Astrocyte (in vitro differentiated cells and primary cell): Measurements from ENCODE around the gene IRF3. TPM values are rescaled to one million over a fixed set of nuclear protein-coding genes. Genes with fewer than 3 reads are reported as not detected.
"Not testable (repeated sequence)": the region's sequence is repeated elsewhere in the genome, so short reads cannot be mapped to it uniquely, and the experiment has no call there.

Source experiments
- DNase-seq: peaks from one replicate; pipeline ENCODE4 v3.0.0-alpha.2; 2010; ENCODE audit warnings: low read depth
- FAIRE-seq: peaks from 2 replicates; lab custom pipeline; 2011; peaks lifted over from hg19 to GRCh38; lab: Jason Lieb, UNC
- H2AFZ ChIP-seq: 2 replicates; pipeline ENCODE4 v1.6.0; 2012; ENCODE audit warnings: low read depth, low read length, inconsistent platforms
- H3K27ac ChIP-seq: 2 replicates; pipeline ENCODE4 v1.5.1; 2011; ENCODE audit warnings: low read depth, low read length, inconsistent platforms
- H3K27me3 ChIP-seq: 2 replicates; pipeline ENCODE4 v1.6.0; 2011; ENCODE audit warnings: low read length, inconsistent platforms; ENCODE audit not compliant: insufficient read depth
- H3K36me3 ChIP-seq: 2 replicates; pipeline ENCODE4 v1.5.1; 2011; ENCODE audit warnings: low read length, inconsistent platforms; ENCODE audit not compliant: insufficient read depth
- H3K4me1 ChIP-seq: 2 replicates; pipeline ENCODE4 v1.5.1; 2011; ENCODE audit warnings: low read length, inconsistent platforms; ENCODE audit not compliant: insufficient read depth
- H3K4me2 ChIP-seq: 2 replicates; pipeline ENCODE4 v1.6.0; 2012; ENCODE audit warnings: low read length, inconsistent platforms
- H3K4me3 ChIP-seq: 2 replicates; pipeline ENCODE4 v1.5.1; 2011; ENCODE audit warnings: low read depth, mild to moderate bottlenecking, low read length, inconsistent platforms; ENCODE audit not compliant: insufficient read depth
- H3K79me2 ChIP-seq: 2 replicates; pipeline ENCODE4 v1.6.0; 2012; ENCODE audit warnings: mild to moderate bottlenecking, low read length, inconsistent platforms; ENCODE audit not compliant: insufficient read depth
- H3K9ac ChIP-seq: 2 replicates; pipeline ENCODE4 v1.6.0; 2012; ENCODE audit warnings: mild to moderate bottlenecking, low read length, inconsistent platforms
- H3K9me3 ChIP-seq: 2 replicates; pipeline ENCODE4 v1.5.1; 2012; ENCODE audit warnings: low read depth, mild to moderate bottlenecking, low read length, inconsistent platforms; ENCODE audit not compliant: insufficient read depth
- H4K20me1 ChIP-seq: 2 replicates; pipeline ENCODE4 v1.6.0; 2012; ENCODE audit warnings: low read length, inconsistent platforms; ENCODE audit not compliant: insufficient read depth
- H3K27ac Mint-ChIP-seq: one replicate; pipeline ENCODE4 v1.8.0; 2021; ENCODE audit warnings: mild to moderate bottlenecking, mixed read lengths; ENCODE audit not compliant: unreplicated experiment
- H3K27me3 Mint-ChIP-seq: one replicate; pipeline ENCODE4 v1.8.0; 2021; ENCODE audit warnings: low read depth, mixed read lengths; ENCODE audit not compliant: unreplicated experiment
- H3K36me3 Mint-ChIP-seq: one replicate; pipeline ENCODE4 v1.8.0; 2021; ENCODE audit warnings: low read depth, mixed read lengths; ENCODE audit not compliant: unreplicated experiment
- H3K4me1 Mint-ChIP-seq: one replicate; pipeline ENCODE4 v1.8.0; 2021; ENCODE audit warnings: low read depth, mixed read lengths; ENCODE audit not compliant: unreplicated experiment
- H3K4me3 Mint-ChIP-seq: one replicate; pipeline ENCODE4 v1.8.0; 2021; ENCODE audit warnings: mild to moderate bottlenecking, moderate library complexity, mixed read lengths; ENCODE audit not compliant: unreplicated experiment
- H3K9me3 Mint-ChIP-seq: one replicate; pipeline ENCODE4 v1.8.0; 2021; ENCODE audit warnings: mild to moderate bottlenecking, mixed read lengths; ENCODE audit not compliant: unreplicated experiment
- EZH2 ChIP-seq: IDR thresholded peaks from 2 replicates; pipeline ENCODE4 v1.6.1; 2012; ENCODE audit warnings: mild to moderate bottlenecking, low read length, inconsistent platforms; ENCODE audit not compliant: insufficient read depth
- total RNA-seq: library from RNA; stranded (reverse); gene quantifications from 2 replicates; pipeline ENCODE4 v1.2.1, GENCODE V29; 2021
- TF ChIP-seq, protein P1 (sequence below): IDR thresholded peaks from 2 replicates; pipeline ENCODE4 v1.5.1; 2011; ENCODE audit warnings: low read depth, mild to moderate bottlenecking, inconsistent platforms, low read length, moderate library complexity; ENCODE audit not compliant: insufficient read depth

The IRF3 gene
- total RNA-seq, 1 donor from 2014 or later = 68.1 TPM

DNA sequence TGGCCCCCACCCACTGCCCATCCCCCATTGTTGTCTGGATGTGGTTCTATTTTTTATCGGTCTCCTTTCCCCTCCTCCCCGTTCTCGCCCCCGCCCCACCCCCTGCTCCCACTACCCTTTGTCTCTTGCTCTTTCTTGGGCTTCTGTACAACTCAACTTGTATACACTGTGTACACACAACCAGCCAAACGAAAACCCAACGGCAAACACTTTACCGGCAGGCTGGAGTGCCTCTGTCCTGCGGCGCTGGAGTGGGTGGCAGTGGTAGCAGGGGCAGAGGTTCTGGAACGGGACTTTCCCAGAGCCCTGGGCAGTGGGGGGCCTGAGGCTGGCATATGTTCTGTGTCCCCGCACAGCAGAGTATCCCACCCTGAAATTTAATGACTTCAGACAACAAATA is 39.4 kb downstream of the IRF3 start:
- Histone ChIP-seq H3K9me3 (no peaks in the 10 kb centered on the region), H3K4me2 (no peak overlapping the region), H3K4me1 (peaks cover 6% of the 10 kb centered on the region), H3K79me2 (no peaks in the 10 kb centered on the region), H2AFZ (no peak overlapping the region), H3K27ac (no peak overlapping the region), H4K20me1 (peaks cover 28% of the 10 kb centered on the region), H3K4me3 (no peak overlapping the region), H3K9ac (no peak overlapping the region), H3K27me3 (no peaks in the 10 kb centered on the region), H3K36me3 (peaks cover 13% of the 10 kb centered on the region)
- H3K27me3 Mint-ChIP-seq = no peaks in the 10 kb centered on the region
- H3K36me3 Mint-ChIP-seq = peaks cover 17% of the 10 kb centered on the region
- DNase-seq (no peak), FAIRE-seq (no peak)
- peaks cover 3% of the 10 kb centered on the region for H3K4me1 Mint-ChIP-seq
- no peak overlapping the region for H3K4me3 Mint-ChIP-seq
- TF ChIP-seq, protein P1, sequence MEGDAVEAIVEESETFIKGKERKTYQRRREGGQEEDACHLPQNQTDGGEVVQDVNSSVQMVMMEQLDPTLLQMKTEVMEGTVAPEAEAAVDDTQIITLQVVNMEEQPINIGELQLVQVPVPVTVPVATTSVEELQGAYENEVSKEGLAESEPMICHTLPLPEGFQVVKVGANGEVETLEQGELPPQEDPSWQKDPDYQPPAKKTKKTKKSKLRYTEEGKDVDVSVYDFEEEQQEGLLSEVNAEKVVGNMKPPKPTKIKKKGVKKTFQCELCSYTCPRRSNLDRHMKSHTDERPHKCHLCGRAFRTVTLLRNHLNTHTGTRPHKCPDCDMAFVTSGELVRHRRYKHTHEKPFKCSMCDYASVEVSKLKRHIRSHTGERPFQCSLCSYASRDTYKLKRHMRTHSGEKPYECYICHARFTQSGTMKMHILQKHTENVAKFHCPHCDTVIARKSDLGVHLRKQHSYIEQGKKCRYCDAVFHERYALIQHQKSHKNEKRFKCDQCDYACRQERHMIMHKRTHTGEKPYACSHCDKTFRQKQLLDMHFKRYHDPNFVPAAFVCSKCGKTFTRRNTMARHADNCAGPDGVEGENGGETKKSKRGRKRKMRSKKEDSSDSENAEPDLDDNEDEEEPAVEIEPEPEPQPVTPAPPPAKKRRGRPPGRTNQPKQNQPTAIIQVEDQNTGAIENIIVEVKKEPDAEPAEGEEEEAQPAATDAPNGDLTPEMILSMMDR = no peak
- H3K9me3 Mint-ChIP-seq = no peaks in the 10 kb centered on the region
- H3K27ac Mint-ChIP-seq = no peak overlapping the region

DNA sequence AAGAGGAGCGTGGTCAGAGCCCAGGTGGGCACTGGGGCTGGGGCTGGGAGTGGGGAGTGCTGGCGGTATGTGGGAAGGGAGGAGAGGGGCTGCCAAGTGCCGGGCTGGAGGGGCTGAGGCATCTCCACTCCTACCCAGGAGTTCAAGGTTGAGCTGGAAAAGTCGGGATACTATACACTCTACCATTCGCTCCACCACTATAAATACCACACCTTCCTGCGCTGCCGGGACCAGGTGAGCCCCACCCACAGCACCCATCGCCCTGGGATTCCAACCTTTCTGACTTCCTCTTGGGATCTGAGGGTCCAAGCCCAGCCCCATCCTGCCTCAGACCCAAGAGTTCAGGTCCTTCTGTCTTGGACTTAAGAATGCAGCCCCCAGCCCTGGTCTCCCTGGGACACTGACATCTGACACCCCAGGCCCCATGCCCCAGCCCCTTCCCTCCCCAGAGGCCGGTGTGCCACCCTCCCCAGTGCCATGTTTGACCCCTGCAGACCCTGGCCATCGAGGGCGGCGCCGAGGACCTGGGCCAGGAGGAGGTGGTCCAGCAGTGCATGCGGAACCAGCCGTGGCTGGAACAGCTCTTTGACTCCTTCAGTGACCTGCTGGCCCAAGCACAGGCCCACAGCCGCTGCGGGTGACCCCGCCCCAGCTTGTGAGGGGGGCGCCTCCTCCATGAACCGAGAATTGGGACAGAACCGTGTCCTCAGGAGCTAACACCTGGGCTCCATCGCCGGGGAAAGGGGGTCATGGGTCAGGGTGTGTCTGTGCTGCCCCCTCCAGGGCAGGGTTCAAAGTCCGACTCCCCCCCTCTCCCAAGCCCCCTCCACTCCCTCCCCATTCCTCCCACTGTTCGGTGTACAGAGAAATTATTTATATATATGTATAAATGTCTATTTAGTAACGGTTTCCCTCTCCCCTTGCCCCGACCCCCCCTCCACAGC is 40.4 kb downstream of the IRF3 start:
- Histone ChIP-seq H3K9me3 (no peaks in the 10 kb centered on the region), H3K79me2 (peaks cover 2% of the 10 kb centered on the region), H3K36me3 (peaks cover 13% of the 10 kb centered on the region), H2AFZ (no peak overlapping the region), H3K9ac (no peak overlapping the region), H4K20me1 (peaks cover 23% of the 10 kb centered on the region), H3K27ac (no peak overlapping the region), H3K4me2 (no peak overlapping the region), H3K4me1 (no peaks in the 10 kb centered on the region), H3K4me3 (no peak overlapping the region), H3K27me3 (no peaks in the 10 kb centered on the region)
- FAIRE-seq (no peak), DNase-seq (no peak)
- H3K36me3 Mint-ChIP-seq = peaks cover 17% of the 10 kb centered on the region
- H3K4me3 Mint-ChIP-seq = no peak overlapping the region
- H3K4me1 Mint-ChIP-seq = peaks cover 3% of the 10 kb centered on the region
- no peak overlapping the region for H3K27ac Mint-ChIP-seq
- no peaks in the 10 kb centered on the region for H3K27me3 Mint-ChIP-seq
- no peaks in the 10 kb centered on the region for H3K9me3 Mint-ChIP-seq
- TF ChIP-seq, protein P1 = no peak
- no peak for TF ChIP-seq EZH2

DNA sequence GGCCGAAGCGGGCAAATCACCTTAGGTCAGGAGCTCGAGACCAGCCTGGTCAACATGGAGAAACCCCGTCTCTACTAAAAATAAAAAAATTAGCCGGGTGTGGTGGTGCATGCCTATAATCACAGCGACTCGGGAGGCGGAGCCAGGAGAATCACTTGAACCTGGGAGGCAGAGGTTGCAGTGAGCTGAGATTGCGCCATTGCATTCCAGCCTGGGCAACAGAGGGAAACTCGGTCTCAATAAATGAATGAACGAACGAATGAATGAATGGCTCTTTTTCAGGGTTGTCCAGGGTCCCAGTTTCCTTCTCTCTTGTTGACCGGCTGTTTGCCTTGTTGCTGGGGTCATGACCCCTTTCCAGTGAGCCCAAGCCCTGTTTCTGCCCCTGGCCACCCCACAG is 47.8 kb downstream of the IRF3 start:
- not testable (repeated sequence) for FAIRE-seq, DNase-seq, H3K27me3 Mint-ChIP-seq, H3K27ac Mint-ChIP-seq, H3K9me3 ChIP-seq, H2AFZ ChIP-seq, H3K9ac ChIP-seq, H3K9me3 Mint-ChIP-seq, H3K27ac ChIP-seq, H3K4me3 Mint-ChIP-seq, H3K4me3 ChIP-seq, H3K4me2 ChIP-seq, H3K27me3 ChIP-seq
- H3K36me3 Mint-ChIP-seq = peaks cover 18% of the 10 kb centered on the region
- H3K4me1 Mint-ChIP-seq = peaks cover 14% of the 10 kb centered on the region
- peaks cover 43% of the 10 kb centered on the region for H3K79me2 ChIP-seq
- peaks cover 45% of the 10 kb centered on the region for H4K20me1 ChIP-seq
- H3K36me3 ChIP-seq = peaks cover 29% of the 10 kb centered on the region
- H3K4me1 ChIP-seq = peaks cover 21% of the 10 kb centered on the region
